HG02885 (cell line): ENCODE results near the gene RAC3.
"Not testable (repeated sequence)": the region's sequence is repeated elsewhere in the genome, so short reads cannot be mapped to it uniquely, and the experiment has no call there.

ENCODE experiments used
- ATAC-seq: cut with Tn5 transposase; IDR thresholded peaks from one replicate; pipeline ENCODE4 v1.9.1; 2021; ENCODE audit warnings: mild to moderate bottlenecking; ENCODE audit not compliant: unreplicated experiment, poor library complexity

The RAC3 gene

GRCh38 chr17:82037889-82038195, 6.4 kb downstream of the RAC3 start:
- no peak for ATAC-seq

- not testable (repeated sequence) for ATAC-seq
Observed at GRCh38 chr17:82038796-82039409, 7.4 kb downstream of the RAC3 start.

GRCh38 chr17:82039695-82040299, 8.3 kb downstream of the RAC3 start:
- ATAC-seq: no peak

- ATAC-seq: no peak
Observed at GRCh38 chr17:82041144-82041814, 9.8 kb downstream of the RAC3 start.

GRCh38 chr17:82042649-82043048, 11.2 kb downstream of the RAC3 start:
- no peak for ATAC-seq

- no peak for ATAC-seq
Observed at GRCh38 chr17:82043507-82043906, 12.0 kb downstream of the RAC3 start.

- no peak for ATAC-seq
Observed at GRCh38 chr17:82045936-82046484, 14.5 kb downstream of the RAC3 start.

GRCh38 chr17:82046903-82047302, 15.4 kb downstream of the RAC3 start:
- no peak for ATAC-seq

GRCh38 chr17:82047379-82047778, 15.9 kb downstream of the RAC3 start:
- ATAC-seq: no peak

GRCh38 chr17:82047914-82048570, 16.6 kb downstream of the RAC3 start:
- no peak for ATAC-seq

- ATAC-seq: no peak
Observed at GRCh38 chr17:82048571-82048971, 17.1 kb downstream of the RAC3 start.

- ATAC-seq: no peak
Observed at GRCh38 chr17:82049106-82049505, 17.6 kb downstream of the RAC3 start.

GRCh38 chr17:82049521-82049971, 18.1 kb downstream of the RAC3 start:
- ATAC-seq: no peak

- ATAC-seq: no peak
Observed at GRCh38 chr17:82050152-82050760, 18.8 kb downstream of the RAC3 start.

GRCh38 chr17:82050761-82051641, 19.5 kb downstream of the RAC3 start:
- ATAC-seq: peak; percentile 11

- peak; percentile 73 for ATAC-seq
Observed at GRCh38 chr17:82051776-82052637, 20.5 kb downstream of the RAC3 start, which contains the start of the genes GPS1 and RFNG. TSS of gene GPS1 (plus strand) at chr17:82051898. CDS start at chr17:82051932, 34 bp downstream. TSS of gene RFNG (minus strand) at chr17:82051811. CDS start at chr17:82051766, 45 bp downstream.

- ATAC-seq: no peak
Observed at GRCh38 chr17:82052638-82053059, 21.2 kb downstream of the RAC3 start.

GRCh38 chr17:82053130-82053529, 21.7 kb downstream of the RAC3 start:
- no peak for ATAC-seq
